Ureter (tissue), 1 donor: ENCODE measurements around the gene SRSF11. TPM values are rescaled to one million over a fixed set of nuclear protein-coding genes. Genes with fewer than 3 reads are reported as not detected.

ENCODE experiments used
- DNase-seq: peaks from one replicate; pipeline ENCODE4 v3.0.0-alpha.2; 2020; ENCODE audit warnings: low spot score
- total RNA-seq: library from RNA; stranded (reverse); gene quantifications from one replicate; pipeline ENCODE4 v1.2.4, GENCODE V29; 2023
- donor health status: DM: yes; HTN: yes; CAD: no.

SRSF11 gene
- total RNA-seq, 1 donor from 2014 or later: 184 TPM

- no peak for DNase-seq
These were observed 503 bp upstream of the SRSF11 start for GRCh38 chr1:70220517-70221237.

DNA sequence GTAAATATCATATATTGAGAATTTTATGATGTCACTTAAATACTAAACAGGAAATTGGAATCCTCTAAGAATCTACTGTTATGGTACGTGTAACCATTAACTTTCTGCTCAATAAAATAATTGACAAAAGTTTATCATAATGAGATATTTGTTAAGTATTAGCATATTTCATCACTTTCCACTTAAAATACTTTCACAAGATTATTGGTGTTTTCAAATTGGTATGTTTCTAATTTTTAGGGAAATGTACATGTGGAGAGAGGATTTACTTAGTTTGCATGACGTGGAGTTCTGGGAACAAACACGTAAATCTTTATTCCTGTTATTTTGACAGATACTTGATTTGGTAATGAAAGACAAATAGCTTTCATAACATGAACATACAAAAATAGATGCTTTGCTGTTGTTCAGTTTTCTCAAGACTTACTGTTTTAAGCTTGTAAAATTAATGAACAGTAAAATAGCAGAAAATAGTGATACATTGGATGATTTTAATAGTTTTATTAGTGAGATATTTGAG, 1.6 kb downstream of the SRSF11 start:
- DNase-seq: no peak

GRCh38 chr1:70224954-70225353, 3.8 kb downstream of the SRSF11 start:
- no peak for DNase-seq

GRCh38 chr1:70227439-70227838, 6.3 kb downstream of the SRSF11 start:
- DNase-seq: no peak

DNA sequence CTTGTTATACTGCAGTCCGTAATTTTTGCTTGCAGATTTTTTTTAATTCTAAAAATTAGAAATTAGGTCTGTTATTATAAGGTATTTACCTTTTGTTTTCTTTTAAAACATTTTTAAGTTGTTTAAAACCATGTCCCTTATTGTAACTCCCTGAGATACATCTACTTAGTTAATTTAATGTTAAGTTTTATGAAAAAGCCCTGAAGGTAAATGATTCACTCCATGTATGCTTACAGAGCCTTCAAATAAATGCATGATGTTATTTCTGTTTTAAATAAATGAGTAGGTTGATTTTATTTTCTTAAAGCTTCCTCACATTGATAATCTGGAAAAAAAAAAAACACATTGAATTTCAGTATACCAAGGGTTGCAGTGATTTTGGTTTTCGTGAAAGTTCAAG, 7.5 kb downstream of the SRSF11 start:
- DNase-seq: no peak

- DNase-seq: no peak
These were observed 10.3 kb downstream of the SRSF11 start for GRCh38 chr1:70231475-70231874.

DNA sequence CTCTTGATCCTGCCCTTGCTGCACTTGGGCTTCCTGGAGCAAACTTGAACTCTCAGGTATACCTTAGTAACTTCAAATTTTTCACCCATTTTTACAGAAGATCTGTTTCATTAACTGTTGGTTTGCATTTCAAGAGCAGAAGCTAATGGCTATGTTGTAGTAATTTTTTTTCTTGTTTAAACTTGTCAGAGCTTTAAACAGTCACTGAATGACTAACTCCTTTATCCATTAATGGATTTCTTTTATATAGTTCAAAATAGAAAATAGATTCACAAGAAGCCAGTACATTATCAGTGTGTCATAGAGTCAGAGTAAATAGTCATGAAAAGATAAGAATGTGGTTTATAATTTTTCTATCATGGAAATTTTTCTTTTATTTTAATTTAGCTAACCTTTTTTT, 13.6 kb downstream of the SRSF11 start:
- no peak for DNase-seq

DNA sequence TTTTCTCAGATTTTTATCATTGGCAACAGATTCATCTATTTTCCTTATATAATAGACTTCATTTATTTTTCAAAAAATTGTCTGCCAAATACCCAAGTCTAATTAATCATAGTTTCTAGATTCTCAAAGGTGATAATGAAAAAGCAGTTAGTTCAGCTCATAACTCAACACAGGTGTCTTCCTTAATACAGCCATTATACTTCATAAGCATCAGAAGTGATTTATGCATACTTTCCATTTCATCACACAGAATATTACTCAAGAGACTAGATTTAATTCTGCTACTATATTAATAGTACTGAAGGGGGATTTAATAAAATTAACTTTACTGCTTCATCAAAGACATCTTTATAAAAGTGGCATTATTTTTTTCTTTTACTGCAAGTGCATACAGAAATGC, 18.8 kb downstream of the SRSF11 start:
- no peak for DNase-seq

- DNase-seq: no peak
These were observed 25.9 kb downstream of the SRSF11 start for GRCh38 chr1:70247122-70247521.

GRCh38 chr1:70247768-70248167, 26.6 kb downstream of the SRSF11 start:
- no peak for DNase-seq

DNA sequence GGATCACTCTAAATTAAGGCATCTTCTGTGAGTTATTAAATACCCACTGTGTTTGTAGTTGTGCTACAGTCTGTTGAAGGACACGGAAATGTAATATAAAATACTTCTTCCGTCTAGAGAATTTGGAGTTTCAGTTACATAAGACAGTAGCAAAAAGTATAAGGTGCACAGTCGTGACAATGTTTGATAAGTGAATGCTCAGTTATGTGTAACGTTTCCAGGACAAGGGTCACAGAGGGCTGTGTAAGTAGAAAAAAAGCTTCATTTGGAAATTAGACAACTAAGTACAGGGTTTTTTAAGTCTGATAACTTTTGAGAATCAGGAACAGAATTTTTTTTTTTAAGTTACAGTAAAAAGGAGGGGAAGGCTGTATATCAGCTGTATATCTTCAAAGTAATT, 27.5 kb downstream of the SRSF11 start:
- DNase-seq: no peak

GRCh38 chr1:70256664-70257063, 35.5 kb downstream of the SRSF11 start:
- DNase-seq: no peak

- DNase-seq: no peak
These were observed 43.7 kb downstream of the SRSF11 start for GRCh38 chr1:70264839-70265238.

DNA sequence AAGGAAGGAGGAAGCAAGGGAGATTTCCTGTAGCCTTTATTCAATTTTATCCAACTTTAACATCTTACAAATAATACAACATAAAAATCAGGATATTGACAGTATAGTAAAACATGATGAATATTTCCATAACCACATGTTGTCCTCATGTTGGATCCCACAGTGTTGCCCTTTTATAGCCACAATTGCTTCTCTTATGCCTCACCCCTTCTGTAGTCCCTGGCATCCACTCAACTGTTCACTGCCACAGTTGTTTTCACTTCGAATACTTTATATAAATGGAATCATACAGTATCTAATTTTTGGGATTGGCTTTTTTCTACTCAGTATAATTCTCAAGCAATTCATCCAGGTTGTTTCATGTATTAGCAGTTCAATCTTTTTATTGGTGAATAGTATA, 44.8 kb downstream of the SRSF11 start:
- DNase-seq: no peak

GRCh38 chr1:70277875-70278274, 56.7 kb downstream of the SRSF11 start:
- no peak for DNase-seq

GRCh38 chr1:70278710-70279109, 57.5 kb downstream of the SRSF11 start:
- DNase-seq: no peak

DNA sequence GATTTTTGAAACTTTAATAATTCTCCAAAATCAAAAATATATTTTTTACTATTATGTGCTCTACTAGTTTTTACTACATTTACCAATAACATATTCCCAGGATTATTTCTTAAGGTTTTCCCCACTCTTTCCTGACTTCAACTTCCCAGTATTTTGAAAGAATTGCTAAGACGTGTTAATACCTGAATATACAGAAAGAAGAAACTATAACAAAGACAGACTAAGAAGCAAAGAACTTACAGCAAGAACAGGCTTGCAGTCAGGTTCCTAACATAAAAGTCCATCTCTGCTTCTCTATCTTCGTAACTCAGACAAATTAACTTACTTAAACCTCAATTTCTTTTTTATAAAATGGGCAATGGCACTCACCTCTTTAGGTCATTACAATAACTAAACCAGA, 63.2 kb downstream of the SRSF11 start:
- DNase-seq: no peak

- no peak for DNase-seq
These were observed 65.3 kb downstream of the SRSF11 start for GRCh38 chr1:70286453-70286852.

GRCh38 chr1:70288166-70288565, 67.0 kb downstream of the SRSF11 start:
- DNase-seq: no peak

DNA sequence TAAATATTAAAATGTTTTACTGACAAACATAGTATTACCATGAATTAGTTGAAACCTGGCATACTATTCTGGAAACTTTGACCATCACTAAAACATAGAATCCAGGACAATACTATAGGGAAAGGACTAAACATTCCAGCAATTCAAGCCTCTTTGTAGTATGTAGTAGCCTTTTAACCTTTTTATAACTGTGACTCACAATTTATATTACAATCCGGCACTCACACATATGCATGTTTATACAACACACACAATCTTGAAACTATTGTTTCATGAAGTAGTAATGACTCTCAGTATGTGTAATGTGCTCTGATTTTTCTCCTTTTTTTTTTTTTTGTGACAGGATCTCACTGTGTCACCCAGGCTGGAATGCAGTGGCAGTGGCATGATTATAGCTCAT, 69.0 kb downstream of the SRSF11 start:
- DNase-seq: no peak

GRCh38 chr1:70293186-70293843, 72.1 kb downstream of the SRSF11 start:
- no peak for DNase-seq

DNA sequence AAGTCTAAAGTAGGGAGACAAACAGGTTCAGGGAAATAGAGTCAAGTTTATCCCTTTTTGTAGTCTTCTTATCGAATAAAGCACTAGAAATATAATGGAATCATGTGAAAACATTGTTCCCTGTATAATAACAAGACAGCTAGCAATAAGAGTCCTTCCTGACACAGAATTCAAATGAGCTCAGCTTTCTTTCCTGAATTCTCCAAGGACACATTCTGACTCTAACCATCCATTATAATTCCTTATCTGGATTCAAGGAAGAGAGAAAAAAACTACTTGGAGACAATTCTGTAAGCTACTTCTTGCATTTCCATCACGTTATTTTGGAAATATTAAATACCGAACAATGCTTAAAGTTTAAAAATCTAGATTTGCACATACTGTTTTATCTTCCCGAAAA, 74.6 kb downstream of the SRSF11 start:
- no peak for DNase-seq

DNA sequence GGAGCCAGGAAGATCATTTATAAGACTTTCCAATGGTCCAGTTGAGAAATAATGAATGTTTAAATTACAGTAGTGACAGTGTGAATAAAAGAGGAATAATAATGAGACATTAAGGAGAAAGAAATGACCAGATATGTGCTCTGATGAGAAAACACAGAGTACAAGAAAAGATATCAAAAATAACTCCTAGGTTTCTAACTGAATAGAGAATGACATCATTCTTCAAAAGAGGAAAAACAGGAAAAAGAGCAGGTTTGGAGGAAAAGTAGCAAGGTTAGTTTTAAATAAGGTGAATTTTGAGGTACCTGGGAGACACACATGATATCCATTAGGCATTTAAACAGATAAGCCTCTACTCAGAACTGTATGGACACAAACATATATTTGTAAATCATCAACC, 78.3 kb downstream of the SRSF11 start:
- DNase-seq: no peak
